A549 (cell line): ENCODE data around the gene GATA5. TPM values are rescaled to one million over a fixed set of nuclear protein-coding genes. Genes with fewer than 3 reads are reported as not detected.

Source experiments
- ATAC-seq, 2 experiments: fragments of 200-7000 bp in 1 of 2; fragments of >200 bp in 1 of 2; cut with Nextera tagmentation in 1 of 2; cut with Tn5 transposase in 1 of 2; 3 replicates each; pipeline versions ENCODE4 v1.8.0 to v1.9.1; 2018 to 2020; ENCODE audit warnings: mild to moderate bottlenecking in 1 of 2, moderate library complexity in 1 of 2
- CTCF ChIA-PET: fragments of 300-600 bp; sonication (Branson Sonifier 250); formaldehyde crosslinking; extraction: SDS; loops from one replicate; lab custom pipeline; 2021; ENCODE audit warnings: antibody characterized with exemption, inconsistent platforms; lab: Yijun Ruan, JAX
- POLR2A ChIA-PET: fragments of 350-600 bp; formaldehyde crosslinking; extraction: SDS; loops from one replicate; lab custom pipeline; 2021; ENCODE audit warnings: antibody characterized with exemption, inconsistent platforms; lab: Yijun Ruan, JAX
- DNase-seq, 2 experiments: peaks; one replicate each; pipeline versions ENCODE4 v3.0.0 to v3.0.0-alpha.2; 2011 to 2016; ENCODE audit warnings: low read depth in 1 of 2, low spot score in 1 of 2
- FAIRE-seq: peaks from 2 replicates; lab custom pipeline; 2011; peaks lifted over from hg19 to GRCh38; lab: Jason Lieb, UNC
- H3K27ac ChIP-seq, 2 experiments: fragments of >200 bp; sonication (Bioruptor Twin); formaldehyde crosslinking; 3 replicates each; pipeline ENCODE4 v1.5.1; 2016 to 2017
- H3K4me1 ChIP-seq: fragments of >200 bp; sonication (Bioruptor Twin); formaldehyde crosslinking; 3 replicates; pipeline ENCODE4 v1.6.1; 2016
- H3K4me2 ChIP-seq: fragments of >200 bp; sonication (Bioruptor Twin); formaldehyde crosslinking; 3 replicates; pipeline ENCODE4 v1.6.1; 2016
- H3K4me3 ChIP-seq: fragments of >200 bp; sonication (Bioruptor Twin); formaldehyde crosslinking; 3 replicates; pipeline ENCODE4 v1.5.1; 2016
- H3K9me3 ChIP-seq: fragments of >200 bp; sonication (Bioruptor Twin); formaldehyde crosslinking; 3 replicates; pipeline ENCODE4 v1.6.1; 2016
- BHLHE40 ChIP-seq: IDR thresholded peaks from 2 replicates; pipeline ENCODE4 v1.6.1; 2012; ENCODE audit warnings: low read depth, low read length, inconsistent platforms
- EHMT2 ChIP-seq: fragments of 200-600 bp; sonication (generic); IDR thresholded peaks from 2 replicates; pipeline ENCODE4 v1.6.1; 2016; ENCODE audit warnings: antibody characterized with exemption, low read depth, mild to moderate bottlenecking, moderate library complexity
- ESRRA ChIP-seq: fragments of 150-350 bp; IDR thresholded peaks from 2 replicates; pipeline ENCODE4 v1.6.1; 2014; ENCODE audit warnings: mild to moderate bottlenecking, low read length, borderline replicate concordance
- HOXA7 ChIP-seq: fragments of 250-450 bp; sonication (Bioruptor Pico); IDR thresholded peaks from 2 replicates; pipeline ENCODE4 v1.5.0; 2020; ENCODE audit warnings: mild to moderate bottlenecking, moderate library complexity
- HOXB5 ChIP-seq: fragments of 250-450 bp; sonication (Bioruptor Pico); IDR thresholded peaks from 2 replicates; pipeline ENCODE4 v1.5.0; 2020; ENCODE audit warnings: mild to moderate bottlenecking, moderate library complexity
- JUN ChIP-seq, 2 experiments: fragments of >200 bp; sonication (Bioruptor Twin); formaldehyde crosslinking; IDR thresholded peaks; 2 replicates in 1 of 2; 3 replicates in 1 of 2; pipeline ENCODE4 v1.6.1; 2016 to 2017
- KDM1A ChIP-seq: fragments of 200-600 bp; sonication (generic); IDR thresholded peaks from 2 replicates; pipeline ENCODE4 v1.6.1; 2016; ENCODE audit warnings: low read depth, mild to moderate bottlenecking
- KDM5A ChIP-seq: fragments of 200-600 bp; sonication (generic); IDR thresholded peaks from 2 replicates; pipeline ENCODE4 v1.6.1; 2016; ENCODE audit warnings: antibody characterized with exemption, mild to moderate bottlenecking
- NFE2L2 ChIP-seq: fragments of 150-350 bp; conservative IDR thresholded peaks from 2 replicates; pipeline ENCODE4 v1.6.1; 2014; ENCODE audit warnings: low read length
- POLR2A ChIP-seq: IDR thresholded peaks from 2 replicates; pipeline ENCODE4 v1.6.1; 2012; ENCODE audit warnings: mild to moderate bottlenecking, low read length
- RCOR1 ChIP-seq: fragments of 150-350 bp; IDR thresholded peaks from 2 replicates; pipeline ENCODE4 v1.6.1; 2014; ENCODE audit warnings: antibody characterized with exemption, low read length, low read depth
- SMC3 ChIP-seq: fragments of >200 bp; sonication (Bioruptor Twin); formaldehyde crosslinking; IDR thresholded peaks from 3 replicates; pipeline ENCODE4 v1.6.1; 2018; ENCODE audit warnings: inconsistent platforms
- SREBF2 ChIP-seq: fragments of 450-650 bp; IDR thresholded peaks from 2 replicates; pipeline ENCODE4 v1.6.1; 2014; ENCODE audit warnings: mild to moderate bottlenecking, moderate library complexity
- TFCP2L1 ChIP-seq: fragments of 250-450 bp; sonication (Bioruptor Pico); IDR thresholded peaks from 2 replicates; pipeline ENCODE4 v1.5.0; 2021; ENCODE audit warnings: mild to moderate bottlenecking
- WGBS: methylation state at CpG from one replicate; pipeline ENCODE4 v1.1.6; 2017; ENCODE audit errors: missing lambda C conversion rate; 5-methylcytosine and 5-hydroxymethylcytosine counted together
- polyA plus RNA-seq, 4 experiments: library from polyadenylated mRNA; depleted of rRNA in 3 of 4; stranded (reverse); fragments of >200 nt; fragmentation: RNase III in 1 of 4; extraction: RNeasy Plus Mini Kit Qiagen cat#74134 plus additional on column Dnase treatment in 1 of 4; gene quantifications; 2 replicates in 3 of 4; 3 replicates in 1 of 4; pipeline ENCODE4 v1.2.3, GENCODE V29; 2011 to 2017
- TF ChIP-seq, protein P1 (sequence below): IDR thresholded peaks from 2 replicates; pipeline ENCODE4 v1.6.1; 2012
- TF ChIP-seq, protein P2 (sequence below): IDR thresholded peaks from 2 replicates; pipeline ENCODE4 v1.6.1; 2012
- TF ChIP-seq, protein P3 (sequence below): IDR thresholded peaks from 2 replicates; pipeline ENCODE4 v1.6.1; 2012; ENCODE audit warnings: low read depth, borderline replicate concordance
- TF ChIP-seq, protein P4 (sequence below): fragments of 200-600 bp; sonication (generic); IDR thresholded peaks from 2 replicates; pipeline ENCODE4 v1.6.1; 2016; ENCODE audit warnings: antibody characterized with exemption, mild to moderate bottlenecking, moderate library complexity
- TF ChIP-seq, protein P5 (sequence below): fragments of 150-350 bp; IDR thresholded peaks from 2 replicates; pipeline ENCODE4 v1.6.1; 2014; ENCODE audit warnings: low read depth, mild to moderate bottlenecking, low read length

Gene GATA5
- polyA plus RNA-seq, 2 of the 4 experiments (the other 2 are of a cell fraction) = 0.21 to 0.72 TPM

DNA sequence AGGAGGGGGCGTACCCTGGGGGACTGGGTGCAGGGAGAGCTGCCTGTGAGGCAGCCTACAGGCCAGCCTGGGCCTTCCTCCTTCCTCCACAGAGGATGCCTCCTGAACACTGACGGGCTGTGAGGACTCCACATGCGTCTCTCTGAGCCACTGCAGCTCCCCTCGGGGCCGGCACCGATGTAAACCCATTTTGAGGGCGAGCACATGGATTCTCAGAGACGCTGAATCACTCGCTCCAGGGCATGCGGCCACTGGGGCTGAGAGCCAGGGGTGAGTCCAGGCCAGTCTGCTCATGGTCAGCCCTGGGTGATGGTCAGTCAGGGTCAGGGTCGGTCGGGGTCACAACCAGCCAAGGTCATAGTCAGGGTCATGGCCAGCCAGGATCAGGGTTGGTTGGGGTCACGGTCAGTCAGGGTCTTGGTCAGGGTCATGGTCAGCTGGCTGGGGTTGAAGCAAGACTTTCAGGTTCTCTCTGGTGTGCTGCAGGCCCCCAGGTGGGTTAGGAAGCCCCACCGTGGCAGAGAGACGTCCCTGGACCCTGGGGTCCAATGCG lies 33.7 kb downstream of the GATA5 start:
- no peak overlapping the region for H3K27ac ChIP-seq
- ATAC-seq (no peak), FAIRE-seq (no peak), DNase-seq (no peak)
- H3K9me3 ChIP-seq = no peaks in the 10 kb centered on the region
- H3K4me1 ChIP-seq = no peaks in the 10 kb centered on the region
- no peak overlapping the region for H3K4me2 ChIP-seq
- no peak overlapping the region for H3K4me3 ChIP-seq
- WGBS = 56% methylated on average over 9 of the region's 16 CpGs
- TF ChIP-seq NFE2L2 (no peak), POLR2A (no peak), HOXA7 (no peak), HOXB5 (CRISPR knock-in tag) (no peak)
- TF ChIP-seq, protein P1, sequence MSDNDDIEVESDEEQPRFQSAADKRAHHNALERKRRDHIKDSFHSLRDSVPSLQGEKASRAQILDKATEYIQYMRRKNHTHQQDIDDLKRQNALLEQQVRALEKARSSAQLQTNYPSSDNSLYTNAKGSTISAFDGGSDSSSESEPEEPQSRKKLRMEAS = no peak
- TF ChIP-seq, protein P2, sequence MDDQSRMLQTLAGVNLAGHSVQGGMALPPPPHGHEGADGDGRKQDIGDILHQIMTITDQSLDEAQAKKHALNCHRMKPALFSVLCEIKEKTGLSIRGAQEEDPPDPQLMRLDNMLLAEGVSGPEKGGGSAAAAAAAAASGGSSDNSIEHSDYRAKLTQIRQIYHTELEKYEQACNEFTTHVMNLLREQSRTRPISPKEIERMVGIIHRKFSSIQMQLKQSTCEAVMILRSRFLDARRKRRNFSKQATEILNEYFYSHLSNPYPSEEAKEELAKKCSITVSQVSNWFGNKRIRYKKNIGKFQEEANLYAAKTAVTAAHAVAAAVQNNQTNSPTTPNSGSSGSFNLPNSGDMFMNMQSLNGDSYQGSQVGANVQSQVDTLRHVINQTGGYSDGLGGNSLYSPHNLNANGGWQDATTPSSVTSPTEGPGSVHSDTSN = no peak
- CTCF ChIA-PET = interaction anchor here (1.2 to 1.8 kb wide), 3 partner anchors 8 to 58 kb away, joined by 3 to 6 read pairs (median 4); no protein-coding TSS in a partner anchor
- POLR2A ChIA-PET = no interaction called here

DNA sequence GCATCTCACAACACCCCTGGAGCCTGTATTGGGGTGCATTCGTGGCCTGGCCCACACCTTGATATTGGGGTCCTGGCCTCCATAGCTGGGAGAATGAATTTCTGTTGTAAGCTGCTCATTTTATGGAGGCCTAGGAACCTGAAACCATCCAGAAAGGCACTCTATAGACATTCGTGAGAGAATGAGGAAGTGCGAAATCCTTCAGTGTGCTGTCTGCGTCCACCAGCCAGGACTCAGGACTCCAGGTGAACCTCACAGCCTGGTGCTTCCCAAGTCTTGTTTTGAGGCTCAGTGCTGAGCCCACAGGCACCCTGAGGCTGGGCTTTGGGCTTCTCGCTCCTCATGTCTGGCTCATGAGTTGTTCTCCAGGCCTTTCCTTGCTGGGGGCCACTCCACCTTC lies 36.6 kb downstream of the GATA5 start:
- H3K9me3 ChIP-seq = peaks cover 8% of the 10 kb centered on the region; the same call in 1 of the 3 replicates
- WGBS = 39% methylated on average over 5 of the region's 5 CpGs
- no peak for TF ChIP-seq RCOR1
- no peak for TF ChIP-seq HOXB5 (CRISPR knock-in tag)
- TF ChIP-seq BHLHE40 = no peak
- TF ChIP-seq NFE2L2 = no peak
- TF ChIP-seq SMC3 = no peak
- no peak for TF ChIP-seq EHMT2
- no peak for TF ChIP-seq ESRRA
- no peak for TF ChIP-seq KDM5A
- TF ChIP-seq KDM1A = no peak
- TF ChIP-seq JUN (IDR thresholded peaks at IDR 0.05) = no peak
- no peak for TF ChIP-seq TFCP2L1
- TF ChIP-seq, protein P3, sequence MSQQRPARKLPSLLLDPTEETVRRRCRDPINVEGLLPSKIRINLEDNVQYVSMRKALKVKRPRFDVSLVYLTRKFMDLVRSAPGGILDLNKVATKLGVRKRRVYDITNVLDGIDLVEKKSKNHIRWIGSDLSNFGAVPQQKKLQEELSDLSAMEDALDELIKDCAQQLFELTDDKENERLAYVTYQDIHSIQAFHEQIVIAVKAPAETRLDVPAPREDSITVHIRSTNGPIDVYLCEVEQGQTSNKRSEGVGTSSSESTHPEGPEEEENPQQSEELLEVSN = no peak
- TF ChIP-seq, protein P4, sequence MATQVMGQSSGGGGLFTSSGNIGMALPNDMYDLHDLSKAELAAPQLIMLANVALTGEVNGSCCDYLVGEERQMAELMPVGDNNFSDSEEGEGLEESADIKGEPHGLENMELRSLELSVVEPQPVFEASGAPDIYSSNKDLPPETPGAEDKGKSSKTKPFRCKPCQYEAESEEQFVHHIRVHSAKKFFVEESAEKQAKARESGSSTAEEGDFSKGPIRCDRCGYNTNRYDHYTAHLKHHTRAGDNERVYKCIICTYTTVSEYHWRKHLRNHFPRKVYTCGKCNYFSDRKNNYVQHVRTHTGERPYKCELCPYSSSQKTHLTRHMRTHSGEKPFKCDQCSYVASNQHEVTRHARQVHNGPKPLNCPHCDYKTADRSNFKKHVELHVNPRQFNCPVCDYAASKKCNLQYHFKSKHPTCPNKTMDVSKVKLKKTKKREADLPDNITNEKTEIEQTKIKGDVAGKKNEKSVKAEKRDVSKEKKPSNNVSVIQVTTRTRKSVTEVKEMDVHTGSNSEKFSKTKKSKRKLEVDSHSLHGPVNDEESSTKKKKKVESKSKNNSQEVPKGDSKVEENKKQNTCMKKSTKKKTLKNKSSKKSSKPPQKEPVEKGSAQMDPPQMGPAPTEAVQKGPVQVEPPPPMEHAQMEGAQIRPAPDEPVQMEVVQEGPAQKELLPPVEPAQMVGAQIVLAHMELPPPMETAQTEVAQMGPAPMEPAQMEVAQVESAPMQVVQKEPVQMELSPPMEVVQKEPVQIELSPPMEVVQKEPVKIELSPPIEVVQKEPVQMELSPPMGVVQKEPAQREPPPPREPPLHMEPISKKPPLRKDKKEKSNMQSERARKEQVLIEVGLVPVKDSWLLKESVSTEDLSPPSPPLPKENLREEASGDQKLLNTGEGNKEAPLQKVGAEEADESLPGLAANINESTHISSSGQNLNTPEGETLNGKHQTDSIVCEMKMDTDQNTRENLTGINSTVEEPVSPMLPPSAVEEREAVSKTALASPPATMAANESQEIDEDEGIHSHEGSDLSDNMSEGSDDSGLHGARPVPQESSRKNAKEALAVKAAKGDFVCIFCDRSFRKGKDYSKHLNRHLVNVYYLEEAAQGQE = no peak
- TF ChIP-seq, protein P5, sequence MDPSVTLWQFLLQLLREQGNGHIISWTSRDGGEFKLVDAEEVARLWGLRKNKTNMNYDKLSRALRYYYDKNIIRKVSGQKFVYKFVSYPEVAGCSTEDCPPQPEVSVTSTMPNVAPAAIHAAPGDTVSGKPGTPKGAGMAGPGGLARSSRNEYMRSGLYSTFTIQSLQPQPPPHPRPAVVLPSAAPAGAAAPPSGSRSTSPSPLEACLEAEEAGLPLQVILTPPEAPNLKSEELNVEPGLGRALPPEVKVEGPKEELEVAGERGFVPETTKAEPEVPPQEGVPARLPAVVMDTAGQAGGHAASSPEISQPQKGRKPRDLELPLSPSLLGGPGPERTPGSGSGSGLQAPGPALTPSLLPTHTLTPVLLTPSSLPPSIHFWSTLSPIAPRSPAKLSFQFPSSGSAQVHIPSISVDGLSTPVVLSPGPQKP = no peak
- no peak for TF ChIP-seq SREBF2
- TF ChIP-seq, all 56 proteins: peak for 0
- no peak overlapping the region for H3K4me2 ChIP-seq
- ChIA-PET CTCF (interaction anchor here (0.5 to 1.3 kb wide), 4 partner anchors 11 to 40 kb away, joined by 3 to 5 read pairs (median 4); no protein-coding TSS in a partner anchor), POLR2A (no interaction called here)
- ATAC-seq (no peak), DNase-seq (no peak), FAIRE-seq (no peak)
- H3K4me3 ChIP-seq = no peak overlapping the region
- H3K27ac ChIP-seq = no peak overlapping the region
- no peaks in the 10 kb centered on the region for H3K4me1 ChIP-seq
